GM10248 (cell line): ENCODE data around the gene KCNK17.

Experiments used
- CTCF ChIA-PET: fragments of 300-600 bp; sonication (Branson Sonifier 250); formaldehyde crosslinking; extraction: SDS; loops from one replicate; lab custom pipeline; 2021; ENCODE audit warnings: antibody characterized with exemption; lab: Yijun Ruan, JAX
- POLR2A ChIA-PET: fragments of 350-650 bp; sonication (Branson Sonifier 250); formaldehyde crosslinking; extraction: SDS; loops from one replicate; lab custom pipeline; 2020; ENCODE audit warnings: antibody characterized with exemption; lab: Yijun Ruan, JAX
- DNase-seq: peaks from one replicate; pipeline ENCODE4 v3.0.0; 2012; ENCODE audit errors: extremely low spot score
- TF ChIP-seq, protein P1 (sequence below): IDR thresholded peaks from 2 replicates; pipeline ENCODE4 v1.5.1; 2012; ENCODE audit warnings: mild to moderate bottlenecking, low read depth; ENCODE audit errors: extremely low read depth, missing control alignments, control extremely low read depth

Gene KCNK17

DNA sequence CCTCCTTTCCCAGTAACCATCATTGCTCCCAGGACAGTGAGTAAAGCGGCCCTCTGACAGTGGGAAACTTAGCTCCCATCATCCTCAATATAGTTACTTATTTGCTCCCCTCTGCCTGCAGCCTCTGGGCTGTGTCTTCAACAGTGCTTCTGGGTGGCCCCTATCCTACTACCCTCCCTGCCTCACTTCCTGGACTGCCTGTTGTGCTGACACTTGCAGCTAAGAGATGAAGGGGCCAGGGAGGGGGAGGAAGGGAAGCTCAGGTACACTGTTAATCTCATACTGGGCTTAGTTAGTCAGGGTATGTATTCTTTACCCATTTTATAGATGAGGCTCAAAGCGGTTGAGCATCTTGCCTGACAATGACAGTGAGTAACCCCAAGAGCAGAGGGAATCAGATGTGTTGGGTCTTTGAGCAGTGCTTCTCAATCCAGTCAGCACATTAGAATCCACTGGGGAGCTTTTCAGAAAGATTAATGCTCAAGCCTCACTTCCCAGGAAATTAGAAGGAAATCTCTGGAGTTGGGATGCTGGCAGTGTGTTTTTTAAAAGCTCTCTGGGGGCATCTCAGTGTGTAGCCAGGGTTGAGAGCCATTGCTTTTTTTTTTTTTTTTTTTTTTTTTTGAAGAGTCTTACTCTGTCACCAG, 57.8 kb downstream of the KCNK17 start:
- POLR2A ChIA-PET = interaction anchor here (0.6 kb wide), 1 partner anchor 553 kb away, joined by 6 read pairs; no protein-coding TSS in a partner anchor

DNA sequence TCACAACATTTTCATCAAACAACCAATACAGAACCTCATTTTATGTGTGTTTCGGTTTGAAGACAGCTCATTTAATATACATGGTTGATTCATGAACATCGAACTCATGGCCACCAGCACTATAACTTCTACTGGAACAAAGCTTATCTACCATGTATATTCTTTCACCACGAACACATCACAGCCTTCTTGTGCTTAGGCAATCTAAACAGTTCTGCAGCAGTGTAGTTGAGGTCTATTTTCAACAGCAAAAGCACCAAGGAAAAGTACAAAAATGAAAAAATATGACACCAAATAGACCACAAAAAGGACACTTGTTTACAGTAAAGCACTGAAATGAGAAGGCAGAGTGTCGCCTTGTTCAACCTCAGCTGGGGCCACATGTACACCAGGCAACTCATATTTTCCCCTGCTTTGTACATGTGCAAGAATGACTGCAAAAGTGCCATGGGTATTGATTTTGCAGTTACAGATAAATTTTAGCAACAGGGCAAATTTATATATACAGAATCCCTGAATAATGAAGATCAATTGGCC, 59.2 kb downstream of the KCNK17 start:
- ChIA-PET CTCF (no interaction called here), POLR2A (no interaction called here)
- DNase-seq = no peak
- TF ChIP-seq, protein P1, sequence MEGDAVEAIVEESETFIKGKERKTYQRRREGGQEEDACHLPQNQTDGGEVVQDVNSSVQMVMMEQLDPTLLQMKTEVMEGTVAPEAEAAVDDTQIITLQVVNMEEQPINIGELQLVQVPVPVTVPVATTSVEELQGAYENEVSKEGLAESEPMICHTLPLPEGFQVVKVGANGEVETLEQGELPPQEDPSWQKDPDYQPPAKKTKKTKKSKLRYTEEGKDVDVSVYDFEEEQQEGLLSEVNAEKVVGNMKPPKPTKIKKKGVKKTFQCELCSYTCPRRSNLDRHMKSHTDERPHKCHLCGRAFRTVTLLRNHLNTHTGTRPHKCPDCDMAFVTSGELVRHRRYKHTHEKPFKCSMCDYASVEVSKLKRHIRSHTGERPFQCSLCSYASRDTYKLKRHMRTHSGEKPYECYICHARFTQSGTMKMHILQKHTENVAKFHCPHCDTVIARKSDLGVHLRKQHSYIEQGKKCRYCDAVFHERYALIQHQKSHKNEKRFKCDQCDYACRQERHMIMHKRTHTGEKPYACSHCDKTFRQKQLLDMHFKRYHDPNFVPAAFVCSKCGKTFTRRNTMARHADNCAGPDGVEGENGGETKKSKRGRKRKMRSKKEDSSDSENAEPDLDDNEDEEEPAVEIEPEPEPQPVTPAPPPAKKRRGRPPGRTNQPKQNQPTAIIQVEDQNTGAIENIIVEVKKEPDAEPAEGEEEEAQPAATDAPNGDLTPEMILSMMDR = no peak

More for the DNA sequence above, 57.8 kb downstream of the KCNK17 start:
- no peak for DNase-seq
- TF ChIP-seq, protein P1 = no peak
- CTCF ChIA-PET = interaction anchor here (1.1 to 1.7 kb wide), 2 partner anchors 12 to 46 kb away, joined by 3 to 4 read pairs; no protein-coding TSS in a partner anchor

DNA sequence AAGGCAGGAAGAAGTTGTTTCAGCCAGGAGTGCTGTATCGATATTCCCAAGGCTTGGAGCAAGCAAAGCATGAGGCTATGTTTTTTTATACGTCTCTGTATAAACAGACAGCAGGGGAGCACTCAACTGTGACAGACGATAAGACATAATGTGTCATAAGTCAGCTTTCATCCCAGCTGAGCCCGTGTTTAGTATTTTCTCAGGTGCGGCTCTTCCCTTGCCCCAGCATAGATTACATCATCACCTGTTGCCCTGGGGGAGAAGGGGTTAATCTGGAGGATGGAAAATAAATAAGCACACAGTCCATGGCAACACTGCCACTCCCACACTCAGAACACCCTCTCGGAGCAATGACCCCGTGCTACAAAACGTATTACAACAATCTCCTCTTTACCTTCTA, 62.8 kb downstream of the KCNK17 start:
- ChIA-PET POLR2A (no interaction called here), CTCF (no interaction called here)
- TF ChIP-seq, protein P1 = no peak
- DNase-seq = no peak

DNA sequence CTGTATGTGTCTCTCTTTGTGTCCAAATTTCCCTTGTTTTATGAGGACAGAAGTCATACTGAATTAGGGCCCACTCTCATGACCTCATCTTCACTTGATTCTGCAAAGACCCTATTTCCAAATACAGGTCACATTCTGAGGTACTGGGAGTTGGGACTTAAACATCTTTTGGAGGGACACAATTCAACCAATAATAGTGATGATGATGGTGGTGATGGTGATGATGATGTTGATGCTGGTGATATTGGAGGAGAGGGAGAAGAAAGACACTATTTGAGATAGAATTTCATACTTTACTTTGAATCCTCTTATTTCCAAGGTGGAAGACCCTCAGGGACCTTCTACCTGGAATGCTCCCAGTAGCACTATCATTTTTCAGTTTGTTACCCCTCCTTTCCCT, 63.7 kb downstream of the KCNK17 start:
- TF ChIP-seq, protein P1 = no peak
- no peak for DNase-seq
- POLR2A ChIA-PET = no interaction called here
- CTCF ChIA-PET = no interaction called here

DNA sequence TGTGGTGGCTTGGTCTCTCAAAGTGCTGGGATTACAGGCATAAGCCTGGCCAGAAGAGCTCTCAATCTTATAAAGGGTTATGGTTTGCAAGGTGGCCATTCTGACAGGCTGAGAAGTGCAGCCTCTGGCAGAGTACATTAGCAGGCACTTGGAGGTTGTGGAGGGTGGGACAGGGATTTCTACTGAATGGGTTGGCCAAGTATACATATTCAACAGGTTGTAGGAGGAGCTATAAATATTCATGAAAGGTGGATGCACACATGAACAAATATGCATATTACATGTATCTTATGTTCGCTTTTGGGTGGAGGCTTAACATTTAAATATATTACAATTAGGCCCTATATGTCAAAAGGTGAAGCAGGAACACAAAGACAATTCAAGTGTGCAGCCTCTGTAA, 64.9 kb downstream of the KCNK17 start:
- TF ChIP-seq, protein P1 = no peak
- DNase-seq = no peak
- CTCF ChIA-PET = interaction anchor here (1.0 kb wide), 1 partner anchor 53 kb away, joined by 3 read pairs; no protein-coding TSS in a partner anchor
- POLR2A ChIA-PET = no interaction called here
